SK-N-SH treated with all-trans-retinoic acid at 6 μM for 48 hours (cell line): ENCODE results near the gene CD302.

Experiments
- OSR1 ChIP-seq: fragments of 250-450 bp; sonication (Bioruptor Pico); IDR thresholded peaks from 2 replicates; pipeline ENCODE4 v1.8.0; 2022; ENCODE audit warnings: moderate library complexity, mild to moderate bottlenecking, inconsistent platforms
- ZFP3 ChIP-seq: fragments of 250-450 bp; sonication (Bioruptor Pico); IDR thresholded peaks from 2 replicates; pipeline ENCODE4 v1.5.0; 2020; ENCODE audit warnings: mild to moderate bottlenecking, moderate library complexity
- TF ChIP-seq, protein P1 (sequence below): fragments of 250-450 bp; sonication (Bioruptor Pico); IDR thresholded peaks from 2 replicates; pipeline ENCODE4 v1.8.0; 2020; ENCODE audit warnings: mild to moderate bottlenecking, moderate library complexity, borderline replicate concordance

DNA sequence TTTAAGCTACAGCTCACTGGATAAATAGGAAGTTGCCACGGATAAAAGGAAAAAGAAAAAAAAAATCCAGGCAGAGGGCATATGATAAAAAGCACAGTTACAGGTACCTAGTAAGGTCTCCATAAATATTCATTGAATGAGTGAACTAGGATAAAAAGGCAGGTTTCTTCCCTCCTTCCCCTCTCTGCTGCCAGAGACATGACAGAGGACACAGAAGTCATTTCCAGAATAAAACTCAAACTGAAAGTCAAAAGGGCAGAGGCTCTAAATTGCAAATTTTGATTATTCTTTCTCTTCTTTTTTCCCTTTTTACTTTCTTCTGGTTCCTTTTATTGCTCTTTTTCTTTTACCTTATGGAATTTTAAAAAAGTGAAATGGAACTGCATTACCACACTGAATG is 7.7 kb downstream of the CD302 start:
- TF ChIP-seq ZFP3 (CRISPR knock-in tag) (no peak), OSR1 (CRISPR knock-in tag) (no peak)
- TF ChIP-seq, protein P1, sequence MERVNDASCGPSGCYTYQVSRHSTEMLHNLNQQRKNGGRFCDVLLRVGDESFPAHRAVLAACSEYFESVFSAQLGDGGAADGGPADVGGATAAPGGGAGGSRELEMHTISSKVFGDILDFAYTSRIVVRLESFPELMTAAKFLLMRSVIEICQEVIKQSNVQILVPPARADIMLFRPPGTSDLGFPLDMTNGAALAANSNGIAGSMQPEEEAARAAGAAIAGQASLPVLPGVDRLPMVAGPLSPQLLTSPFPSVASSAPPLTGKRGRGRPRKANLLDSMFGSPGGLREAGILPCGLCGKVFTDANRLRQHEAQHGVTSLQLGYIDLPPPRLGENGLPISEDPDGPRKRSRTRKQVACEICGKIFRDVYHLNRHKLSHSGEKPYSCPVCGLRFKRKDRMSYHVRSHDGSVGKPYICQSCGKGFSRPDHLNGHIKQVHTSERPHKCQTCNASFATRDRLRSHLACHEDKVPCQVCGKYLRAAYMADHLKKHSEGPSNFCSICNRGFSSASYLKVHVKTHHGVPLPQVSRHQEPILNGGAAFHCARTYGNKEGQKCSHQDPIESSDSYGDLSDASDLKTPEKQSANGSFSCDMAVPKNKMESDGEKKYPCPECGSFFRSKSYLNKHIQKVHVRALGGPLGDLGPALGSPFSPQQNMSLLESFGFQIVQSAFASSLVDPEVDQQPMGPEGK (CRISPR knock-in tag): no peak
